ENCODE measurements around the gene PCSK6.

The PCSK6 gene

DNA sequence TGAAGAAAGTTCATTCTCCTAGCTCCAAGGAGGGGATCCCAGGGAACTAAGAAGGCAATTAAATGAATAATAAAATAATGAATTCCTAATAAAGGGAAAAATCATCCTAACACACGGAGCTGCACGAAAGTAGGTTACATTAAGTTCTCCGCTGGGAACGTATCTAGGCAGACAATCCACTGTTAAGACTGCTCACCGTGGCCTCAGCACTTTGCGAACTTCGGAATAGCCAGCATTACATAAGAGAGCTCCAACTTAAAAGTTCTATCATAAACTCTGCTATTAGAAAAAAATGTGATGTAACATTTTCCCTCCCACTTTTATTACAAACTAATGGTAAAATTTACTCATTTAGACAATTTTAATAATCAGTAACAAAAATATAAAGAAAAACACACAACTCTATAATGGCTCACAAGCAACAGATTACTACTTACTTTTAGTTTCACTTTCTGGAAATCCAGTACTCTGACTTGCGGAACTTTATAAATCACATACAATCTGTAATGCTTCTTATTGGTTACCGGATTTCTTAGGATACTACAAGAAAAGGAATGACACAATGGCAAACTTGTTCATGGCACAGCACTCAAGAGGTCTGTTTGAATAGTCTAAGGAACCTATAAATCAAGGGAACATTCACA is 202.9 kb downstream of the PCSK6 start:
- H3K9ac ChIP-seq (ENCODE audit: low read length), result no peak overlapping the region
- H3K27ac ChIP-seq (ENCODE audit: low read length), result no peak overlapping the region
- H3K4me3 ChIP-seq (ENCODE audit: low read length), result no peak overlapping the region
- H3K36me3 ChIP-seq (ENCODE audit: control insufficient read depth, low read depth, low read length), result peaks cover 76% of the 10 kb centered on the region
- no peaks in the 10 kb centered on the region for H3K9me3 ChIP-seq (ENCODE audit: control insufficient read depth, low read depth, low read length)
- H3K27me3 ChIP-seq (ENCODE audit: control insufficient read depth, insufficient read depth, low read length), result no peaks in the 10 kb centered on the region
- no peaks in the 10 kb centered on the region for H3K4me1 ChIP-seq (ENCODE audit: control insufficient read depth, low read depth, low read length)

- H3K9ac ChIP-seq (ENCODE audit: low read length), result no peak overlapping the region
- H3K9me3 ChIP-seq (ENCODE audit: control insufficient read depth, low read depth, low read length), result no peaks in the 10 kb centered on the region
- H3K27me3 ChIP-seq (ENCODE audit: control insufficient read depth, insufficient read depth, low read length), result no peaks in the 10 kb centered on the region
- no peak overlapping the region for H3K27ac ChIP-seq (ENCODE audit: low read length)
- no peaks in the 10 kb centered on the region for H3K4me1 ChIP-seq (ENCODE audit: control insufficient read depth, low read depth, low read length)
- no peak overlapping the region for H3K4me3 ChIP-seq (ENCODE audit: low read length)
- peaks cover 71% of the 10 kb centered on the region for H3K36me3 ChIP-seq (ENCODE audit: control insufficient read depth, low read depth, low read length)
Measured at GRCh38 chr15:101283931-101284330, 205.6 kb downstream of the PCSK6 start.

DNA sequence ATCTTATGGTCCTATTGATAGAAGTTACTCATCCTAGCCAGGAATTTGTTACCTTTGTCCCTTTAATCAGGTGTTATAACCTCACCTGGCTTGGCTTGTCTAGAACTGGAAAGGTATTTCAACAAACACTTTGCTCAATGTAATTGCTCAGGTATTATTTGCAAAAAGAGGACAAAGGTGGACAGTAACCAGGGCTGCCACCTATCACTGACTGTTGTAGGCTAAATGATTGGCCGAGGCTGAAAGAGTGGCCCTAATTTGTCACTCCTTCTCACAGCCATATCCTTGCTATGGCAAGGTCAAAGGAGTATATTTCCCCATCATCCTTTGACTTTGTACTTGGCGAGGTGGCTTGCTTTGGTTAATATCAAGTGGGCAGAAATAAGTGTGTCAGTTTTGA is 209.5 kb downstream of the PCSK6 start:
- Histone ChIP-seq H3K4me3 (ENCODE audit: low read length) (no peak overlapping the region), H3K27ac (ENCODE audit: low read length) (no peak overlapping the region), H3K9ac (ENCODE audit: low read length) (no peak overlapping the region), H3K27me3 (ENCODE audit: control insufficient read depth, insufficient read depth, low read length) (peaks cover 3% of the 10 kb centered on the region), H3K9me3 (ENCODE audit: control insufficient read depth, low read depth, low read length) (no peaks in the 10 kb centered on the region), H3K4me1 (ENCODE audit: control insufficient read depth, low read depth, low read length) (peaks cover 5% of the 10 kb centered on the region), H3K36me3 (ENCODE audit: control insufficient read depth, low read depth, low read length) (peaks cover 49% of the 10 kb centered on the region)

GRCh38 chr15:101277943-101278564 is 211.5 kb downstream of the PCSK6 start:
- H3K4me3 ChIP-seq (ENCODE audit: low read length), result peak overlapping the region; percentile 69
- peaks cover 52% of the 10 kb centered on the region for H3K36me3 ChIP-seq (ENCODE audit: control insufficient read depth, low read depth, low read length)
- no peaks in the 10 kb centered on the region for H3K9me3 ChIP-seq (ENCODE audit: control insufficient read depth, low read depth, low read length)
- peaks cover 3% of the 10 kb centered on the region for H3K27me3 ChIP-seq (ENCODE audit: control insufficient read depth, insufficient read depth, low read length)
- peak overlapping the region; percentile 11 for H3K9ac ChIP-seq (ENCODE audit: low read length)
- peaks cover 5% of the 10 kb centered on the region for H3K4me1 ChIP-seq (ENCODE audit: control insufficient read depth, low read depth, low read length)
- no peak overlapping the region for H3K27ac ChIP-seq (ENCODE audit: low read length)

DNA sequence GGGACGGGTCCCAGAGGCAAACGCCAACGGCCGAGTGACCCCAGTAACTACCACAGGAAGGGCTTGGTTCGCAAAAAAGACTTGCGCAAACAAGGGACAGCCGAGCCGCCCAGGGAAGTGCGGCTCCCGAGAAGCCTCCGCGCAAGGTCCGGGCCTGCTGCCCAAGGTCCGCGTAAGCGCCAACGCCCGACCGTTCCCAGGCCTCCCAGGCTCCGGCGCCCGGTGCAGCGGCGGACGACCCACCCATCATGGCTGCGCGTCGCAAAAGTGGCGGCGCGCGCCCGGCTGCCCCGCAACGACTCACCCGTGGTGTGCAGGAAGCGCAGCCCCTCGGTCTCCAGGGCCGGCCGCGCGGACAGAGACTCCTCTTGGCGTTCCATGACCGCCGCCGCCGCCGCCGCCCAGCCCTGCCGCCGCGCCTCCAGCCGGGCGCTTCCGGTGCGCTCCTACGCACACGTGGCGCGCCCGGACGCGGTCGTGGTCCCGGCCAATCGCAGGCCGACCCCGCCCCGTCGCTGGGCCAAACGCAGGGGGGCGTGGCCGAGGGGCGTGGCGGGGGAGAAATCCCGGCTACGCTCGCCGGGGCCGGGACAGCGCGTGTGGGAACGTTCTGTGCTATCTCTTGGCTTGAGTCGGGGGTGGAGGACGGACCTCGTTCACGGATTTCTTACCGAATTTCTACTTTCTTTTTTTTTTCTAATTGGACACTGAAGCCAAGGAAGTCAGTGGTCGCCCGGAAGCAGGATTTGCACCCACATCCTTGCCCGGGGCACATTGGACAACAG is 212.3 kb downstream of the PCSK6 start, which contains the start of gene SELENOS:
Gene SELENOS, minus strand, starts transcription at position 448 of the 785 bp plus-strand sequence. Its CDS starts 68 bp downstream, at position 380.
- Histone ChIP-seq H3K4me3 (ENCODE audit: low read length) (peak within 1 kb of the TSS; percentile 99), H3K4me1 (ENCODE audit: control insufficient read depth, low read depth, low read length) (peaks cover 5% of the 10 kb centered on the region), H3K9me3 (ENCODE audit: control insufficient read depth, low read depth, low read length) (no peaks in the 10 kb centered on the region), H3K27ac (ENCODE audit: low read length) (peak within 1 kb of the TSS; percentile 28), H3K9ac (ENCODE audit: low read length) (peak within 1 kb of the TSS; percentile 80), H3K36me3 (ENCODE audit: control insufficient read depth, low read depth, low read length) (peaks cover 52% of the 10 kb centered on the region), H3K27me3 (ENCODE audit: control insufficient read depth, insufficient read depth, low read length) (peaks cover 3% of the 10 kb centered on the region)

- Histone ChIP-seq H3K4me1 (ENCODE audit: control insufficient read depth, low read depth, low read length) (peaks cover 5% of the 10 kb centered on the region), H3K27ac (ENCODE audit: low read length) (peak overlapping the region; percentile 28), H3K36me3 (ENCODE audit: control insufficient read depth, low read depth, low read length) (peaks cover 52% of the 10 kb centered on the region), H3K9ac (ENCODE audit: low read length) (peak overlapping the region; percentile 80), H3K4me3 (ENCODE audit: low read length) (peak overlapping the region; percentile 99), H3K9me3 (ENCODE audit: control insufficient read depth, low read depth, low read length) (no peaks in the 10 kb centered on the region), H3K27me3 (ENCODE audit: control insufficient read depth, insufficient read depth, low read length) (peaks cover 3% of the 10 kb centered on the region)
Measured at GRCh38 chr15:101276501-101277037, 212.9 kb downstream of the PCSK6 start.

DNA sequence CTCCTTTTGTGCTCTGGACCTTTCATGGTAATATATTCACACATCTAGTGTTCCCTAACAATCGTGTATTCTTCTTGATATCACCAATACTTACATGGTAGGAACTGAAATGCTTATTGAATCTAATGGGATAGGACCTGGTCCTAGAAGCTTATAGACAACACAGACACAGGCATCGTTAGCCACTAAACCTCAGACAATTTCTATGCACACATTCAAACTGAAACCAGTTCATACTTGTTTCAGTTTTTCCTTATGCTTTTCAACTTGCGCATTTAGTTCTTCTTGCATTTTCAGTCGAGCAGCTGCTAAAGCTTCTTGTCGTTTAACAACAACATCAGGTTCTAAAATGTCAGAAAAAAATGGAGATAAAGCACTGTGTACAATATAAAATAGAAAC is 214.5 kb downstream of the PCSK6 start:
- Histone ChIP-seq H3K27ac (ENCODE audit: low read length) (no peak overlapping the region), H3K36me3 (ENCODE audit: control insufficient read depth, low read depth, low read length) (peaks cover 54% of the 10 kb centered on the region), H3K4me3 (ENCODE audit: low read length) (no peak overlapping the region), H3K9ac (ENCODE audit: low read length) (no peak overlapping the region), H3K4me1 (ENCODE audit: control insufficient read depth, low read depth, low read length) (peaks cover 5% of the 10 kb centered on the region), H3K9me3 (ENCODE audit: control insufficient read depth, low read depth, low read length) (no peaks in the 10 kb centered on the region), H3K27me3 (ENCODE audit: control insufficient read depth, insufficient read depth, low read length) (peaks cover 3% of the 10 kb centered on the region)

- no peak overlapping the region for H3K27ac ChIP-seq (ENCODE audit: low read length)
- no peaks in the 10 kb centered on the region for H3K9me3 ChIP-seq (ENCODE audit: control insufficient read depth, low read depth, low read length)
- peaks cover 3% of the 10 kb centered on the region for H3K27me3 ChIP-seq (ENCODE audit: control insufficient read depth, insufficient read depth, low read length)
- H3K36me3 ChIP-seq (ENCODE audit: control insufficient read depth, low read depth, low read length), result peaks cover 53% of the 10 kb centered on the region
- peaks cover 5% of the 10 kb centered on the region for H3K4me1 ChIP-seq (ENCODE audit: control insufficient read depth, low read depth, low read length)
- H3K9ac ChIP-seq (ENCODE audit: low read length), result no peak overlapping the region
- H3K4me3 ChIP-seq (ENCODE audit: low read length), result no peak overlapping the region
Measured at GRCh38 chr15:101273534-101273933, 216.0 kb downstream of the PCSK6 start.

GRCh38 chr15:101272584-101272983 is 216.9 kb downstream of the PCSK6 start:
- H3K27me3 ChIP-seq (ENCODE audit: control insufficient read depth, insufficient read depth, low read length), result no peaks in the 10 kb centered on the region
- peaks cover 53% of the 10 kb centered on the region for H3K36me3 ChIP-seq (ENCODE audit: control insufficient read depth, low read depth, low read length)
- H3K9me3 ChIP-seq (ENCODE audit: control insufficient read depth, low read depth, low read length), result no peaks in the 10 kb centered on the region
- H3K4me1 ChIP-seq (ENCODE audit: control insufficient read depth, low read depth, low read length), result no peaks in the 10 kb centered on the region
- no peak overlapping the region for H3K9ac ChIP-seq (ENCODE audit: low read length)
- H3K4me3 ChIP-seq (ENCODE audit: low read length), result no peak overlapping the region
- no peak overlapping the region for H3K27ac ChIP-seq (ENCODE audit: low read length)

DNA sequence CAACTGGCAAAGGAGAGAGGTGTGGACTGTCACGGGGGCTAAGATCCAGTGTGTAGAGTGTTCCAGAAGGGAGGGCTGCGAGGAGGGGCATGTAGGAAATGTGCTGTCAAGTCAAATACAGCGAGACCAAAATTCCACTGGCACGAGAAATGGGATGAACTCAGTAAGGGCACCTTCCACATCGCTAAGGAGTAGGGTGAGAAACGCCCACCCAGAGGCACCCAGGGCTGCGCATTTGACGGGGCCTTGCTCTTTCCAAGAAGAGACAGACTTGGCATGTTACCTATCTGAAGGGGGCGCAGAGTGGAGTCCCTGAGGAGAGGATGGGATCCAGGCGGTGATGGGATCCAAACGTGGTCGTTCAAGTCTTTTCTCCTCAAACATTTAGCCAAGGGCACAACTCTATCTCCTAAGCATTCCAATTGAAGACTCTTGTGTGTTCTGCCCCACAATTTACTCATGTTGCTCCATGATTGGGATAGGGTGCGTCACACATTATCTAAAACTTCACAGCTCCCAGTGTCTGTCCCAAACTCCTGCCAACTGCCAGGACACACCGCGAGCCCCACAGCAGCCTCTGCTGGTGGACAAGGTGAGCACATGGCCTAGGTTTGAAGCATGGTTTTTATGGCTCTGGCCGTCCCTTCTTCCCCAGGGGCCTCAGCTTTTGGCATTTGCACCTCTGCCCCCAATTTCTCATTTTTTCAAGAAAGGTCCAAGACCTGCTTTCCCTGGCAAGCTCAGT is 219.9 kb downstream of the PCSK6 start:
- Histone ChIP-seq H3K4me3 (ENCODE audit: low read length) (no peak overlapping the region), H3K4me1 (ENCODE audit: control insufficient read depth, low read depth, low read length) (peaks cover 3% of the 10 kb centered on the region), H3K9ac (ENCODE audit: low read length) (no peak overlapping the region), H3K36me3 (ENCODE audit: control insufficient read depth, low read depth, low read length) (peaks cover 44% of the 10 kb centered on the region), H3K27me3 (ENCODE audit: control insufficient read depth, insufficient read depth, low read length) (no peaks in the 10 kb centered on the region), H3K27ac (ENCODE audit: low read length) (no peak overlapping the region), H3K9me3 (ENCODE audit: control insufficient read depth, low read depth, low read length) (no peaks in the 10 kb centered on the region)
